Smooth muscle cell (in vitro differentiated cells): ENCODE measurements around the gene EEIG1. TPM values are rescaled to one million over a fixed set of nuclear protein-coding genes. Genes with fewer than 3 reads are reported as not detected.

Experiments used
- DNase-seq: peaks from one replicate; lab custom pipeline; 2025; ENCODE audit not compliant: unreplicated experiment; lab: John Stamatoyannopoulos, UW
- H2AFZ ChIP-seq: fragments of 200-600 bp; sonication (generic); 2 replicates; pipeline ENCODE4 v1.6.0; 2016; ENCODE audit warnings: antibody characterized with exemption, low read depth, mild to moderate bottlenecking
- H3F3A ChIP-seq: fragments of 200-600 bp; sonication (generic); 2 replicates; pipeline ENCODE4 v1.6.0; 2017; ENCODE audit warnings: antibody characterized with exemption, low read depth
- H3K27ac ChIP-seq: fragments of 200-600 bp; sonication (generic); 2 replicates; pipeline ENCODE4 v1.5.1; 2016; ENCODE audit warnings: low read depth, mild to moderate bottlenecking
- H3K27me3 ChIP-seq: fragments of 200-600 bp; sonication (generic); 2 replicates; pipeline ENCODE4 v1.6.1; 2016; ENCODE audit warnings: low read depth, mild to moderate bottlenecking
- H3K36me3 ChIP-seq: fragments of 200-600 bp; sonication (generic); 2 replicates; pipeline ENCODE4 v1.5.1; 2016; ENCODE audit warnings: low read depth
- H3K4me1 ChIP-seq: fragments of 200-600 bp; sonication (generic); 2 replicates; pipeline ENCODE4 v1.5.1; 2016; ENCODE audit warnings: low read depth
- H3K4me2 ChIP-seq: fragments of 200-600 bp; sonication (generic); 2 replicates; pipeline ENCODE4 v1.6.0; 2016; ENCODE audit warnings: mild to moderate bottlenecking
- H3K4me3 ChIP-seq: fragments of 200-600 bp; sonication (generic); 2 replicates; pipeline ENCODE4 v1.5.1; 2016; ENCODE audit warnings: mild to moderate bottlenecking
- H3K79me2 ChIP-seq: fragments of 200-600 bp; sonication (generic); 2 replicates; pipeline ENCODE4 v1.6.0; 2016; ENCODE audit warnings: low read depth, mild to moderate bottlenecking
- H3K9ac ChIP-seq: fragments of 200-600 bp; sonication (generic); 2 replicates; pipeline ENCODE4 v1.6.0; 2016; ENCODE audit warnings: low read depth
- H3K9me3 ChIP-seq: fragments of 200-600 bp; sonication (generic); replicated peaks from 2 replicates; pipeline ENCODE4 v1.5.1; 2016; ENCODE audit warnings: low read depth
- H4K20me1 ChIP-seq: fragments of 200-600 bp; sonication (generic); 2 replicates; pipeline ENCODE4 v1.6.0; 2016; ENCODE audit warnings: low read depth
- WGBS: methylation state at CpG from one replicate; pipeline ENCODE4 v1.1.7; 2016; ENCODE audit warnings: low lambda C conversion rate; 5-methylcytosine and 5-hydroxymethylcytosine counted together
- polyA plus RNA-seq: library from polyadenylated mRNA; unstranded; fragments of >200 nt; fragmentation: Nextera tagmentation; extraction: Ambion mirVana; gene quantifications from 2 replicates; pipeline ENCODE4 v1.2.1, GENCODE V29; 2016
- total RNA-seq: library from RNA; depleted of rRNA; stranded (reverse); fragments of >200 nt; gene quantifications from 2 replicates; pipeline ENCODE4 v1.2.3, GENCODE V29; 2014
- TF ChIP-seq, protein P1 (sequence below): fragments of 200-600 bp; sonication (generic); IDR thresholded peaks from 2 replicates; pipeline ENCODE4 v1.5.1; 2017; ENCODE audit warnings: borderline replicate concordance, mild to moderate bottlenecking, antibody characterized with exemption; ENCODE audit not compliant: insufficient read depth, poor library complexity, severe bottlenecking

EEIG1 gene
- total and polyA plus RNA-seq, 2 experiments from 2014 or later, result 9.2 to 18.1 TPM

DNA sequence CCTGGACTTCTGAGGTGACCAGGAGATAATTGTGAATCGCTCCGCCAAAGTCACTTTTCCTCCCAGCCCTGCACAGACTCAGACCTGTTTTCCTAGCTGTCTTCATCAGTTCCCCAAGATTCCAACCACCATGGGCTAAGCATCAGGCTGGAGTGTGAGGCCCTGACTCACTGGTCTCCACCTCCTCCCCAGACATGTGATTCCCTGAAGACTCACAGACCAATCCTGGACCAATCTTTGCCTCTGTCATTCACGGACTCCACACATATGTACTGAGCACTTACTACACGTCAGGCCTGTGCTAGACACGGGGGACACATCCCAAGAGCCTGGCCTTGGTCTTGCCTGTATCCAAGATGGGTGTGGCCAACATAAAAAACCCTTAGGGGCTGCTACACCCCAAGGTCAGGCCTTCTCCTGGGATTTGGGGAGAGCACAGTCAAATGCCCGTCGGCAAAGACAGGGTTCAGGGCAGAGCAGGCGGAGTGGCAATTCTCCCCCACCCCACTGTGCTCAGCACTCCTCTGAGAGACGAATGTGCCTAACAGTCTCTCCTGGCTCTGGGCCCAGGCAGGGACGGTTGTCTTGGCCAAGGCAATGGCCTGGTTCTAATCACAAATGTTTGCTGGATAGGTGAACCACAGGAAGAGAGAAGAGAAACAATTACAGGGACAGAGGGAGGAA is 11.9 kb downstream of the EEIG1 start:
- H3K9me3 ChIP-seq, result no peaks in the 10 kb centered on the region
- H3F3A ChIP-seq, result peaks cover 23% of the 10 kb centered on the region
- H3K4me3 ChIP-seq, result no peak overlapping the region
- TF ChIP-seq, protein P1, sequence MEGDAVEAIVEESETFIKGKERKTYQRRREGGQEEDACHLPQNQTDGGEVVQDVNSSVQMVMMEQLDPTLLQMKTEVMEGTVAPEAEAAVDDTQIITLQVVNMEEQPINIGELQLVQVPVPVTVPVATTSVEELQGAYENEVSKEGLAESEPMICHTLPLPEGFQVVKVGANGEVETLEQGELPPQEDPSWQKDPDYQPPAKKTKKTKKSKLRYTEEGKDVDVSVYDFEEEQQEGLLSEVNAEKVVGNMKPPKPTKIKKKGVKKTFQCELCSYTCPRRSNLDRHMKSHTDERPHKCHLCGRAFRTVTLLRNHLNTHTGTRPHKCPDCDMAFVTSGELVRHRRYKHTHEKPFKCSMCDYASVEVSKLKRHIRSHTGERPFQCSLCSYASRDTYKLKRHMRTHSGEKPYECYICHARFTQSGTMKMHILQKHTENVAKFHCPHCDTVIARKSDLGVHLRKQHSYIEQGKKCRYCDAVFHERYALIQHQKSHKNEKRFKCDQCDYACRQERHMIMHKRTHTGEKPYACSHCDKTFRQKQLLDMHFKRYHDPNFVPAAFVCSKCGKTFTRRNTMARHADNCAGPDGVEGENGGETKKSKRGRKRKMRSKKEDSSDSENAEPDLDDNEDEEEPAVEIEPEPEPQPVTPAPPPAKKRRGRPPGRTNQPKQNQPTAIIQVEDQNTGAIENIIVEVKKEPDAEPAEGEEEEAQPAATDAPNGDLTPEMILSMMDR, result no peak
- no peak overlapping the region for H2AFZ ChIP-seq
- H3K27ac ChIP-seq, result peak overlapping the region; percentile 98
- H3K79me2 ChIP-seq, result peaks cover 73% of the 10 kb centered on the region
- H3K9ac ChIP-seq, result peak overlapping the region; percentile 77
- H3K4me2 ChIP-seq, result peak overlapping the region; percentile 67
- 42% methylated on average over 10 of the region's 10 CpGs for WGBS
- DNase-seq, result no peak
- peaks cover 36% of the 10 kb centered on the region for H4K20me1 ChIP-seq
- no peaks in the 10 kb centered on the region for H3K27me3 ChIP-seq
- H3K36me3 ChIP-seq, result no peaks in the 10 kb centered on the region
- H3K4me1 ChIP-seq, result peaks cover 19% of the 10 kb centered on the region

DNA sequence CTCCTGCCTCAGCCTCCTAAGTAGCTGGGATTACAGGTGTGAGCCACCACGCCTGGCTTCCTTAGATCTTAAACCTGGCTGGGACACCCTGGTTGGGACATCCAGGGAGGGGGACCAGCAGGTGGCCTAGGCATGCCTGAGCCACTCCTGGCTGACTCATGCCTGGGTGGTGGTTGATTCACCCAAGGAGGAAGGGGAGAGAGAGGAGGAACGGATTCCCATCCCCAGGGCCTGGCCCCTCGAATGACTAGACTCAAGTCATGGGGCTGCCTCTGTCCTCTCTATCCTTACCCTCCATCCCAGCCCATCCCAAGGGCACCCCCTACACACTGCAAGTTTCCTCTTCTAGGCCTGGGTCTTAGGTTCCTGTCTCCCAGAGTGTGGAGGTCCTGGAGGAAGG is 12.7 kb downstream of the EEIG1 start:
- Histone ChIP-seq H3K27ac (peak overlapping the region; percentile 98), H3K79me2 (peaks cover 73% of the 10 kb centered on the region), H3K9me3 (no peaks in the 10 kb centered on the region), H3K4me2 (peak overlapping the region; percentile 67), H3K27me3 (no peaks in the 10 kb centered on the region), H3K4me3 (no peak overlapping the region), H3K36me3 (no peaks in the 10 kb centered on the region), H3F3A (peaks cover 23% of the 10 kb centered on the region), H4K20me1 (peaks cover 28% of the 10 kb centered on the region), H3K4me1 (peaks cover 19% of the 10 kb centered on the region), H2AFZ (no peak overlapping the region), H3K9ac (peak overlapping the region; percentile 77)
- TF ChIP-seq, protein P1, result no peak
- DNase-seq, result no peak
- WGBS, result 50% methylated on average over 3 of the region's 3 CpGs

DNA sequence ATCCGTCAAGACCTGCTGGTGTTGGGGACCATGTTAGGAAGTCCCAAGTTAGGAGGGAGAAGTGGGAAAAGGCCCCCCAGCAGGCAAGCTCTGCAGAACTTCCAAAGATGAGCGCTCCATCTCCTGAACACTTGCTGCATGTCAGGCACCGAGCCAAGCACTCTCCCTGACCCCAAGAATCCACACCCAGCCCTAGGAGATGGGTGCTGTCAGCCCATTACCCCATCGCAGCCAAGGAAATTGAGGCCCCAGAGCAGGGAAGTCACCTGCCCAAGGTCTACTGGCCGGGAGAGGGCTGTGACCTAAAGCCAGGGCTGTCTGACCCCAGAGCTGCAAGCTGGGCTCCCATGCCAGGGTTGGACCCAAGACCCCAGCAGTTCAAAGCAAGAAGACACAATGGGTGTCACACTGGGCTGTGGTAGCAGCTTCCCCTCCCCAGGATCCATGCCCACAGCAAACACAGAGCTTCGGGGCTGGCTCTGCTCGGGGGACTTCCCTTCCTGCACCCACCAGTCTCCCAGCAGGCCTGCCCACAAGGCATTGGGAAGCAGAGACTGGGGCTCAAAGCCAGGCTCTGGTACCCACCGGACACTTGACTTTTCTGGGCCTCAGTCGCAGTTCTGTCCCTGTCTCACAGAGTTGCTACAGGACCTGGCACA is 13.5 kb downstream of the EEIG1 start:
- no peak overlapping the region for H3K4me2 ChIP-seq
- H4K20me1 ChIP-seq, result peaks cover 21% of the 10 kb centered on the region
- H3K27ac ChIP-seq, result peak overlapping the region; percentile 98
- DNase-seq, result no peak
- H3K36me3 ChIP-seq, result no peaks in the 10 kb centered on the region
- no peaks in the 10 kb centered on the region for H3K9me3 ChIP-seq
- TF ChIP-seq, protein P1, result no peak
- H3K27me3 ChIP-seq, result no peaks in the 10 kb centered on the region
- H3K4me3 ChIP-seq, result no peak overlapping the region
- H2AFZ ChIP-seq, result no peak overlapping the region
- H3K4me1 ChIP-seq, result peaks cover 25% of the 10 kb centered on the region
- peaks cover 73% of the 10 kb centered on the region for H3K79me2 ChIP-seq
- WGBS, result 88% methylated on average over 9 of the region's 9 CpGs
- no peak overlapping the region for H3K9ac ChIP-seq
- peaks cover 23% of the 10 kb centered on the region for H3F3A ChIP-seq
